ENCODE measurements around the gene MAML2.

DNA sequence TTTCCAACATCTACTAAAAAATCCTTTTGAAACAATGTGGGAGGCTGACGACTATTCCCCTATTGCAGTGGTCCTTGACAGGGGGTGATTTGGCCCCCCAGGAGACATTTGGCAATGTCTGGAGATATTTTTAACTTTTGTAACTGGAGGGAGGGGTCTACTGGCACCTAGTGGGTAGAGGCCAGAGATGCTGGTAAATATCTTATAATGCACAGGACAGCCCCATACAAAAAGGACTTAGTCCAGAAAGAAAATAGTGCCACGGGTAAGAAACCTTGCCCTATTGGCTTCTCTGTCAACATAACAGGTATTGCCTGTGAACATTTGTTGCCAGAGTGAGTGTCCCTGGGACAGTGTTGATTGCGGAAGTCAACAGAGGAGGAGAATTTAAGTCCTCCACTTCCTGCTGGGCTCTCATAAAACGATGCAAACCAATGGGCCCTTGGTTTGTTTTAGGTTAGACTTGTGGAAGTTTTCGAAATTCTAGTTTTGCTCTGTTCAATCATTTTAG lies 101.6 kb downstream of the MAML2 start:
- TF ChIP-seq, protein P1, sequence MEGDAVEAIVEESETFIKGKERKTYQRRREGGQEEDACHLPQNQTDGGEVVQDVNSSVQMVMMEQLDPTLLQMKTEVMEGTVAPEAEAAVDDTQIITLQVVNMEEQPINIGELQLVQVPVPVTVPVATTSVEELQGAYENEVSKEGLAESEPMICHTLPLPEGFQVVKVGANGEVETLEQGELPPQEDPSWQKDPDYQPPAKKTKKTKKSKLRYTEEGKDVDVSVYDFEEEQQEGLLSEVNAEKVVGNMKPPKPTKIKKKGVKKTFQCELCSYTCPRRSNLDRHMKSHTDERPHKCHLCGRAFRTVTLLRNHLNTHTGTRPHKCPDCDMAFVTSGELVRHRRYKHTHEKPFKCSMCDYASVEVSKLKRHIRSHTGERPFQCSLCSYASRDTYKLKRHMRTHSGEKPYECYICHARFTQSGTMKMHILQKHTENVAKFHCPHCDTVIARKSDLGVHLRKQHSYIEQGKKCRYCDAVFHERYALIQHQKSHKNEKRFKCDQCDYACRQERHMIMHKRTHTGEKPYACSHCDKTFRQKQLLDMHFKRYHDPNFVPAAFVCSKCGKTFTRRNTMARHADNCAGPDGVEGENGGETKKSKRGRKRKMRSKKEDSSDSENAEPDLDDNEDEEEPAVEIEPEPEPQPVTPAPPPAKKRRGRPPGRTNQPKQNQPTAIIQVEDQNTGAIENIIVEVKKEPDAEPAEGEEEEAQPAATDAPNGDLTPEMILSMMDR (IDR thresholded peaks at IDR 0.05): no peak
- no peak for TF ChIP-seq POLR2A (IDR thresholded peaks at IDR 0.05)
